Measurements from ENCODE around the gene METTL14.

The METTL14 gene

GRCh38 chr4:118751629-118752323 lies 66.6 kb downstream of the METTL14 start:
- peak in 1 of 2 donors; percentile 54 for DNase-seq
- Histone ChIP-seq H3K4me1 (ENCODE audit: control insufficient read depth in 1 of 2, insufficient read depth in 2 of 2, low read length in 2 of 2) (peaks cover 2 to 7% of the 10 kb centered on the region in 2 experiments), H3K18ac (ENCODE audit: low read length) (peak overlapping the region; percentile 53), H2AFZ (ENCODE audit: insufficient read depth, low read length, poor library complexity) (no peak overlapping the region), H2BK120ac (ENCODE audit: insufficient read depth, low read length, poor library complexity) (no peak overlapping the region), H3K27me3 (ENCODE audit: insufficient read depth, low read length) (no peaks in the 10 kb centered on the region), H4K8ac (ENCODE audit: low read depth, low read length) (no peak overlapping the region), H3K4me3 (ENCODE audit: low read depth, low read length) (no peak overlapping the region), H4K12ac (ENCODE audit: low read depth, low read length) (no peak overlapping the region), H3K9ac (ENCODE audit: low read length) (no peak overlapping the region), H3K4ac (ENCODE audit: low read depth, low read length) (no peak overlapping the region), H3K9me3 (ENCODE audit: insufficient read depth, low read depth, low read length) (no peaks in the 10 kb centered on the region), H2BK12ac (ENCODE audit: low read length) (peak overlapping the region; percentile 76), H4K91ac (ENCODE audit: low read depth, low read length) (peak overlapping the region; percentile 55), H3K79me2 (ENCODE audit: control insufficient read depth, insufficient read depth, low read length, poor library complexity) (no peaks in the 10 kb centered on the region), H3K79me1 (ENCODE audit: low read length) (peaks cover 3% of the 10 kb centered on the region), H3K23ac (ENCODE audit: low read length) (no peak overlapping the region), H3K36me3 (ENCODE audit: control insufficient read depth in 1 of 2, insufficient read depth in 2 of 2, low read length in 2 of 2) (peaks cover 11 to 16% of the 10 kb centered on the region in 2 experiments), H3K14ac (ENCODE audit: low read length) (no peak overlapping the region), H2AK5ac (ENCODE audit: low read length) (no peak overlapping the region), H3K27ac (ENCODE audit: low read depth, low read length) (peak overlapping the region; percentile 47), H3K4me2 (ENCODE audit: low read length) (no peak overlapping the region), H2BK5ac (ENCODE audit: low read depth, low read length, poor library complexity) (peak overlapping the region; percentile 76)
- WGBS (ENCODE audit: extremely low coverage, insufficient coverage, insufficient read length): no CpG with 5 or more reads among the region's 2 CpGs

GRCh38 chr4:118752551-118752950 lies 67.4 kb downstream of the METTL14 start:
- no peak overlapping the region for H3K14ac ChIP-seq (ENCODE audit: low read length)
- no peak overlapping the region for H2BK12ac ChIP-seq (ENCODE audit: low read length)
- no peak overlapping the region for H2BK120ac ChIP-seq (ENCODE audit: insufficient read depth, low read length, poor library complexity)
- H2AFZ ChIP-seq (ENCODE audit: insufficient read depth, low read length, poor library complexity): no peak overlapping the region
- no peak overlapping the region for H3K4me3 ChIP-seq (ENCODE audit: low read depth, low read length)
- no peak overlapping the region for H4K12ac ChIP-seq (ENCODE audit: low read depth, low read length)
- H4K91ac ChIP-seq (ENCODE audit: low read depth, low read length): no peak overlapping the region
- H2AK5ac ChIP-seq (ENCODE audit: low read length): no peak overlapping the region
- H3K4me2 ChIP-seq (ENCODE audit: low read length): no peak overlapping the region
- H2BK5ac ChIP-seq (ENCODE audit: low read depth, low read length, poor library complexity): no peak overlapping the region
- H3K23ac ChIP-seq (ENCODE audit: low read length): no peak overlapping the region
- H3K27ac ChIP-seq (ENCODE audit: low read depth, low read length): no peak overlapping the region
- peak in 1 of 2 donors; percentile 55 for DNase-seq
- no peak overlapping the region for H3K4ac ChIP-seq (ENCODE audit: low read depth, low read length)
- peaks cover 5% of the 10 kb centered on the region for H3K79me1 ChIP-seq (ENCODE audit: low read length)
- no peak overlapping the region for H4K8ac ChIP-seq (ENCODE audit: low read depth, low read length)
- H3K36me3 ChIP-seq (ENCODE audit: control insufficient read depth in 1 of 2, insufficient read depth in 2 of 2, low read length in 2 of 2): peaks cover 8 to 16% of the 10 kb centered on the region in 2 experiments
- H3K9me3 ChIP-seq (ENCODE audit: insufficient read depth, low read depth, low read length): no peaks in the 10 kb centered on the region
- no CpG with 5 or more reads among the region's 2 CpGs for WGBS (ENCODE audit: extremely low coverage, insufficient coverage, insufficient read length)
- no peak overlapping the region for H3K18ac ChIP-seq (ENCODE audit: low read length)
- no peak overlapping the region for H3K9ac ChIP-seq (ENCODE audit: low read length)
- H3K4me1 ChIP-seq (ENCODE audit: control insufficient read depth in 1 of 2, insufficient read depth in 2 of 2, low read length in 2 of 2): peaks cover 2 to 9% of the 10 kb centered on the region in 2 experiments
- no peaks in the 10 kb centered on the region for H3K27me3 ChIP-seq (ENCODE audit: insufficient read depth, low read length)
- H3K79me2 ChIP-seq (ENCODE audit: control insufficient read depth, insufficient read depth, low read length, poor library complexity): no peaks in the 10 kb centered on the region

DNA sequence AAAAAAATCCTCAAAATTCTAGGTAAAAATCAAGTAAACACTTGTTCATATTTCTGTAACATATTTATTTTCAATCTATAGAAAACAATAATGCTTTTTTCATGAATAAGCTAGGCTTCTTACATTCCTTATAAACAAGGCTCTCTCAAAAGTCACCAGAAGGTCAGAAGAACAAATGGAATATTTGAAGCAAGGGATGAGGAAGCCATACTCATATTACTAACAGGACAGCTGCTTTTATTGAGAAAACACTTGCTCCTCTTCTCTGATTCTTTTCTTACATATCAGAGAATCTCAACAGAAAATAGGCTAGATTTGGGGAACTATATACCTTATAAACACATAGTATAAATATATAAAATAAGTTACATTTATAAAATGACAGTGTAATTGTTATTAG lies 67.9 kb downstream of the METTL14 start:
- no peak overlapping the region for H4K91ac ChIP-seq (ENCODE audit: low read depth, low read length)

GRCh38 chr4:118753685-118754084 lies 68.5 kb downstream of the METTL14 start:
- Histone ChIP-seq H3K9me3 (ENCODE audit: insufficient read depth, low read depth, low read length) (no peaks in the 10 kb centered on the region), H3K14ac (ENCODE audit: low read length) (no peak overlapping the region), H3K36me3 (ENCODE audit: control insufficient read depth in 1 of 2, insufficient read depth in 2 of 2, low read length in 2 of 2) (peaks cover 6 to 13% of the 10 kb centered on the region in 2 experiments), H3K27ac (ENCODE audit: low read depth, low read length) (no peak overlapping the region), H3K79me2 (ENCODE audit: control insufficient read depth, insufficient read depth, low read length, poor library complexity) (no peaks in the 10 kb centered on the region), H3K23ac (ENCODE audit: low read length) (no peak overlapping the region), H3K79me1 (ENCODE audit: low read length) (peaks cover 5% of the 10 kb centered on the region), H4K91ac (ENCODE audit: low read depth, low read length) (no peak overlapping the region), H2BK12ac (ENCODE audit: low read length) (no peak overlapping the region), H4K8ac (ENCODE audit: low read depth, low read length) (no peak overlapping the region), H3K4me3 (ENCODE audit: low read depth, low read length) (no peak overlapping the region), H3K9ac (ENCODE audit: low read length) (no peak overlapping the region), H3K4ac (ENCODE audit: low read depth, low read length) (no peak overlapping the region), H3K18ac (ENCODE audit: low read length) (no peak overlapping the region), H3K4me1 (ENCODE audit: control insufficient read depth in 1 of 2, insufficient read depth in 2 of 2, low read length in 2 of 2) (peaks cover 2 to 9% of the 10 kb centered on the region in 2 experiments), H2AK5ac (ENCODE audit: low read length) (no peak overlapping the region), H3K4me2 (ENCODE audit: low read length) (no peak overlapping the region), H3K27me3 (ENCODE audit: insufficient read depth, low read length) (no peaks in the 10 kb centered on the region), H2BK5ac (ENCODE audit: low read depth, low read length, poor library complexity) (no peak overlapping the region), H2BK120ac (ENCODE audit: insufficient read depth, low read length, poor library complexity) (no peak overlapping the region), H4K12ac (ENCODE audit: low read depth, low read length) (no peak overlapping the region), H2AFZ (ENCODE audit: insufficient read depth, low read length, poor library complexity) (no peak overlapping the region)
- whole genome bisulfite sequencing (ENCODE audit: extremely low coverage, insufficient coverage, insufficient read length): no CpG with 5 or more reads among the region's 1 CpG
- no peak for DNase-seq

More for the DNA sequence above, 67.9 kb downstream of the METTL14 start:
- Histone ChIP-seq H3K4me1 (ENCODE audit: control insufficient read depth in 1 of 2, insufficient read depth in 2 of 2, low read length in 2 of 2) (peaks cover 2 to 9% of the 10 kb centered on the region in 2 experiments), H4K12ac (ENCODE audit: low read depth, low read length) (no peak overlapping the region), H3K4me2 (ENCODE audit: low read length) (no peak overlapping the region), H3K27ac (ENCODE audit: low read depth, low read length) (no peak overlapping the region), H2BK12ac (ENCODE audit: low read length) (no peak overlapping the region), H3K4ac (ENCODE audit: low read depth, low read length) (no peak overlapping the region), H2AFZ (ENCODE audit: insufficient read depth, low read length, poor library complexity) (no peak overlapping the region), H3K9ac (ENCODE audit: low read length) (no peak overlapping the region), H4K8ac (ENCODE audit: low read depth, low read length) (no peak overlapping the region), H2BK5ac (ENCODE audit: low read depth, low read length, poor library complexity) (no peak overlapping the region), H3K4me3 (ENCODE audit: low read depth, low read length) (no peak overlapping the region), H3K14ac (ENCODE audit: low read length) (no peak overlapping the region), H3K23ac (ENCODE audit: low read length) (no peak overlapping the region), H2BK120ac (ENCODE audit: insufficient read depth, low read length, poor library complexity) (no peak overlapping the region), H3K79me2 (ENCODE audit: control insufficient read depth, insufficient read depth, low read length, poor library complexity) (no peaks in the 10 kb centered on the region), H2AK5ac (ENCODE audit: low read length) (no peak overlapping the region), H3K79me1 (ENCODE audit: low read length) (peaks cover 5% of the 10 kb centered on the region), H3K27me3 (ENCODE audit: insufficient read depth, low read length) (no peaks in the 10 kb centered on the region), H3K9me3 (ENCODE audit: insufficient read depth, low read depth, low read length) (no peaks in the 10 kb centered on the region), H3K36me3 (ENCODE audit: control insufficient read depth in 1 of 2, insufficient read depth in 2 of 2, low read length in 2 of 2) (peaks cover 6 to 13% of the 10 kb centered on the region in 2 experiments), H3K18ac (ENCODE audit: low read length) (no peak overlapping the region)
- no peak for DNase-seq

All from trophoblast cell (in vitro differentiated cells and primary cell).